KBM-7 (cell line): ENCODE results near the gene KIF3B.
"Not testable (repeated sequence)": the region's sequence is repeated elsewhere in the genome, so short reads cannot be mapped to it uniquely, and the experiment has no call there.

Source experiments
- DNase-seq: peaks from one replicate; pipeline ENCODE4 v3.0.0-alpha.2; 2015
- in situ Hi-C: fragments of 300-500 bp; cut with MboI; formaldehyde crosslinking; loops from 2 replicates; pipeline ENCODE4 v1.14.3; 2020; ENCODE audit warnings: low sequenced_read_pairs, low pct_unique_long_range_greater_than_20kb, mixed read lengths

KIF3B gene

GRCh38 chr20:32365564-32365963, 88.1 kb downstream of the KIF3B start:
- no peak for DNase-seq
- in situ Hi-C loops: no loop called here

- no peak for DNase-seq
- in situ Hi-C loops: no loop called here
These were observed 88.9 kb downstream of the KIF3B start for GRCh38 chr20:32366380-32366779.

DNA sequence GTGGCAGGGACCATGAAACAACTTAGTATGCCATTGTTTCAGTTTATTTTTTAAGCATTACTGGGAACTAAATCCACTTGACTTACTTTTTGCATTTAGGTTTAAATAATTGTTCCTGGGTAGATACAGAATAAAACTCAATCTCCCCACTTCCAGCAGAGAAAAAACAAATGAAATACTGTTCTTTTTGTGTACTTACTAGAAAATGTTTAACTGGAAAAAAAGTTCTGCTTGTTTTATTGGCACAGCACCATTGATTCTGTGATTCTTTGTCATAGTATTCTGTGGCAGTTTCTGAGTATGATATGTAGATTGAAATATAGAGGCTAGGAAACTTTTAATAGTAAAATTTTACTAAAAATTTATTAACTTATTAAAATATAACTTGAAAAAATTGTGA, 90.9 kb downstream of the KIF3B start:
- in situ Hi-C loops: no loop called here

GRCh38 chr20:32368925-32369324, 91.5 kb downstream of the KIF3B start:
- DNase-seq: peak; percentile 40
- in situ Hi-C loops: no loop called here

More for the DNA sequence above, 90.9 kb downstream of the KIF3B start:
- no peak for DNase-seq

DNA sequence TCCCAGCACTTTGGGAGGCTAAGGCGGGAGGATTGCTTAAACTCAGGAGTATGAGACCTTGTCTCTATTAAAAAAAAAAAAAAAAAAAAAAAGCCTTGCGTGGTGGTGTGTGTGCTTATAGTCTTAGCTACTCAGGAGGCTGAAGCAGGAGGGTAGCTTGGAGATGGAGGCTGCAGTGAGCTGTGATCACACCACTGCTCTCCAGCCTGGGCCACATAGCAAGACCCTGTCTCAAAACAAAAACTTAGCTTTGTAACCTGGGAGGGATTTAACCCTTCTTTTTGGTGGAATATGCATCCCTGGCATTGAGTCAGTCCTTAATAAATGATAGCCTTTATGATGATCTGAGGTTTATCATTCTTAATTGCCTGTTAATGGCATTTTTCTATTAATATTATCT, 93.4 kb downstream of the KIF3B start:
- in situ Hi-C loops: no loop called here
- no peak for DNase-seq

DNA sequence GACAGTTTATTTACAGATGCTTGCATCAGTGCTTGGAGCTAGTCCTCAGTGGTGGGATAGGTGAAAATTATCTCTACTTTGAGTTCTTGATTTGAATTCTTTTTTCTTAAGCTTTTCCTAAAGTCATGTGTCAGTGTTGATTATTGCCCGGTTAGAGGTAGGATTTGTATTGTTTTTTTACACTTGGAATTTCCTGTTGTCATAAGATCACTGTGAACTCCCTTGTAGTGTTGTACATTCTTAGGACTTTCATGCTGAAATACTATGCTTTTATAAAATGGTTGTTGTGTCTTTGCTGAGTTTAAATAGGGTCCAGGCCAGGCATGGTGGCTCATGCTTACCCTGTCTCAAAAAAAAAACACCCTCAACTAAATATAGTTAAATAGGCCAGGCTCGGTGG, 101.0 kb downstream of the KIF3B start:
- in situ Hi-C loops: no loop called here

GRCh38 chr20:32380037-32380436, 102.6 kb downstream of the KIF3B start:
- DNase-seq, in situ Hi-C loops: not testable (repeated sequence)

More for the DNA sequence above, 101.0 kb downstream of the KIF3B start:
- DNase-seq: no peak

GRCh38 chr20:32380745-32381144, 103.3 kb downstream of the KIF3B start:
- no peak for DNase-seq
- in situ Hi-C loops: no loop called here

DNA sequence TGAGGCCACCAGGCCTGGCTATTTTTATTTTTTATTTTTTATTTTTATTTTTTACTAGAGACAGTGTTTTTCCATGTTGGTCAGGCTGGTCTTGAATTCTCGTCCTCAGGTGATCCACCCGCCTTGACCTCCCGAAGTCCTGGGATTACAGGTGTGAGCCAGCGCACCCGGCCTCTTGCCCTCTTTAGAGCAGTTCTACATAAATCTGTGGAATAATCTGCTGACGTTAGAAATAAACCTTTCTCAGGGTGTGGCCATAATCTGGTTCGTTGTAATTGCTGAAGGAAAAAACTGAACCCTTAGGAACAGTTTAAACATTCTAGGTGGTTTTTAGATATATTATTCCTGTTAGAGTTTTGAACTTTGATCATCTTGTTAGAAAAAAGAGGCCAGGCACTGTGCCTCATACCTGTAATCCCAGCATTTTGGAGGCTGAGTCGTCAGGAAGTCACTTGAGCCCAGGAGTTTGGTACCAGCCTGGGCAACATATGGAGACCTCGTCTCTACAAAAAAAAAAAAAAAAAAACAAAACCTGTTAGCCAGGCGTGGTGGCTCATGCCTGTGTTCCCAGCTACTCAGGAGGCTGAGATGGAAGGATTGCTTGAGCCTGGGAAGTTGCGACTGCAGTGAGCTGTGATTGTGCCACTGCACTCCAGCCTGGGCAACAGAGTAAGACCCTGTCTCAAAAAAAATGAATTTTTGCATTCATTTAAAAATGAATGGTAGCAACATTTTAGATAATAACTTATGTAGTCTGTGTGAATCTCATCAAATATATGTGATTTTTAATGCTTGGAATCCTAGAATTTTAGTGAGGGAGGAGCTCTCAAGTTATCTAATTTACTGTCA, 104.9 kb downstream of the KIF3B start:
- in situ Hi-C loops: no loop called here
- no peak for DNase-seq

DNA sequence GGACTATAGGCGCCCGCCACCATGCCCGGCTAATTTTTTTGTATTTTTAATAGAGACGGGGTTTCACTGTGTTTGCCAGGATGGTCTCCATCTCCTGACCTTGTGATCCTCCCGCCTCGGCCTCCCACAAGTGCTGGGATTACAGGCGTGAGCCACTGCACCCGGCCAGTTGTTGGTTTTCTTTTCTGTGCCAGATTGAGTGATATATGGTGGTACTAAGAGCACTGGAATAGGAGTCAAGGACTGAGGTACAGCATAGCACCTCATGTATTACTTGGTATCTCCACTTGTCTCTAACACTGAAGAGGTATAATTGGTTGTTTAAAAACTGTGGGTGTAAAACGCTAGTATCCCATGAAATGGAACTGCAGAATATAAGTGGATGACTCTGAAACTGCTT, 106.0 kb downstream of the KIF3B start:
- DNase-seq, in situ Hi-C loops: not testable (repeated sequence)
